HL-60/S4 treated with retinoic acid at 250 ng/mL for 4 days and 3 days (cell line): ENCODE results near the gene FZD4.
"Not testable (repeated sequence)": the region's sequence is repeated elsewhere in the genome, so short reads cannot be mapped to it uniquely, and the experiment has no call there.

Experiments
- in situ Hi-C: fragments of 300-500 bp; cut with MboI; formaldehyde crosslinking; loops from 2 replicates; pipeline ENCODE4 v1.7.0; 2022; ENCODE audit warnings: low sequenced_read_pairs

Gene FZD4

DNA sequence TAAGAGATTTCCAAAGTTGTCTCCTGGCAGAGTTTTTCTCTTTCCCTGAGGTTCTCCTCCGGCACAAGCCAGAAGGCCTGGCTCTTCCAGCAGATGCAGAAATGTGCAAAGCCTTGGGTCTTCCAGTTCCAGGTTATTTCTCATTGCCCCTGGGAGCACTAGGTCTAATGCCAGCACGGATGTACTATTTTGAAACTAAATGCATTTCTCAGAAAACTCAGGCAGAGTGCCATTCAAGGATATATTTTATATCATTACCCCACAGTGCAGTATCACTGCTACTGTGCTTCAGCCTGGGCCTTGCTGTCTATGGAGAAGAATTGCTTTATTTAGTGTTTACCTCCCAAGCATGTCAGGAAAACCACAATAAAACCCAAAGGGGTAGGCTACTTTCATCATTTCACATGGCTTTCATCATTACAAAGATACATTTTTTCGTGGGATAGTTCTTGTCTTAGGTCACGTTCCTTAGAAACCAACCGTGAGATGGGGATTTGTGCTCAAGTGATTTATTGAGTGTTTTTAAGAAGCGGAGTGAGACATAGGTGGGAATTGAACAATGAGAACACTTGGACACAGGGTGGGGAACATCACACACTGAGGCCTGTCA, 22.4 kb upstream of the FZD4 start:
- in situ Hi-C loops: no loop called here

GRCh38 chr11:86972734-86973133, 17.5 kb upstream of the FZD4 start:
- in situ Hi-C loops: no loop called here

GRCh38 chr11:86969258-86969657, 14.1 kb upstream of the FZD4 start:
- in situ Hi-C loops: no loop called here

DNA sequence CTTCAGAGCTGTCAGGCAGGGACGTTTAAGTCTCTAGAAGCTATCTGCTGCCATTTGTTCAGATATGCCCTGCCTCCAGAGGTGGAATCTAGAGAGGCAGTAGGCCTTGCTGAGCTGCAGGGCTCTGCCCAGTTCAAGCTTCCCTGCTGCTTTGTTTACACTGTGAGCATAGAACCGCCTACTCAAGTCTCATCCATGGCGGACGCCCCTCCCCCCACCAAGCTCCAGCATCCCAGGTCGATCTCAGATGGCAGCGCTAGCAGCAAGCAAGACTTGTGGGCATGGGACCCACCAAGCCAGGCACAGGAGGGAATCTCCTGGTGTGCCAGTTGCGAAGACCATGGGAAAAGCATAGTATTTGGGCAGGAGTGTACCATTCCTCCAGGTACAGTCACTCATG, 12.4 kb upstream of the FZD4 start:
- in situ Hi-C loops: not testable (repeated sequence)

DNA sequence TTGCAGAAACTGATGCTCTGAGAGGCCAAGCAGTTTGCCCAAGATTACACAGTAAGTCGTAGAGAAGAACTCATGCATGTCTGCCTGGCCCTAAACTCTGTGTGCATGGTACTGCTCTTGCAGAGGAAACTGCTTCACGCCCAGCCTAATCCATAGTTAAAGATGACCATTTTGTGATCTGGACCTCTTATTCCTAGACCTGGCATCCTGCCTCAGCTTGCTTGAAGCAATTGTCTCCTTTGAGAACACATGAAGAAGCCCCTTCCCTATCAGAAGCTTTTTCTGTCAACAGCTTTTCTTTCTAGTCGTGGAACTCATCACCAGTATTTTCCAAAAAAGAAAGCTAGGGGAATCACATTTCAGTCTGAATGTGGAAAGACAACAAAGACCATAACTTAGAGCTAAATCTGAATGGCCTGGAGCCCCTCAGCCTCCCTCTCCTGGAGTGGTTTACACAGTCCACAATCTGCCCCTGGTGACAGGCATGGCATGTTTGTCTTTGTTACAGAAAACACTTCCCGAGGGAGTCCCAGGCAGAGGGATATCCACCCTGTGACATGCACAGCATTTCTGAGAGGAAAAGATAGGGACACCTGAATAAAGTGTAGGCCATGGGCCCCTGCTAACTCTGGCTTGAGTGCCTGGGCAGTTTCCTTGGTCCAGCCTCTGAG, 2.9 kb upstream of the FZD4 start:
- in situ Hi-C loops: no loop called here

- in situ Hi-C loops: no loop called here
Observed at GRCh38 chr11:86956905-86957195, 1.7 kb upstream of the FZD4 start.

DNA sequence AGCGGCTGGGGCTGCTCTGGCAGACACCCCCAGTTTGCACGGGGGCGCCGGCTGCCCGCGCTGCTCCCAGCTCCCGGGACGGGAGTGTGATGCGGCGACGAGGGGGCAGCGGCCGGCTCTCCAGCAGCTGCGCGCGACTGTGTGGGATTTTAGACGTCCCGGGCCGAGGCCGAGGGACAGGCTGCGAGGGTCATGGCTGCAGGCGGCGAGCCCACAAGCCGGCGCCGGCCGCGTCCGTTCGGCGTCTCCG, 159 bp downstream of the FZD4 start:
- in situ Hi-C loops: no loop called here

DNA sequence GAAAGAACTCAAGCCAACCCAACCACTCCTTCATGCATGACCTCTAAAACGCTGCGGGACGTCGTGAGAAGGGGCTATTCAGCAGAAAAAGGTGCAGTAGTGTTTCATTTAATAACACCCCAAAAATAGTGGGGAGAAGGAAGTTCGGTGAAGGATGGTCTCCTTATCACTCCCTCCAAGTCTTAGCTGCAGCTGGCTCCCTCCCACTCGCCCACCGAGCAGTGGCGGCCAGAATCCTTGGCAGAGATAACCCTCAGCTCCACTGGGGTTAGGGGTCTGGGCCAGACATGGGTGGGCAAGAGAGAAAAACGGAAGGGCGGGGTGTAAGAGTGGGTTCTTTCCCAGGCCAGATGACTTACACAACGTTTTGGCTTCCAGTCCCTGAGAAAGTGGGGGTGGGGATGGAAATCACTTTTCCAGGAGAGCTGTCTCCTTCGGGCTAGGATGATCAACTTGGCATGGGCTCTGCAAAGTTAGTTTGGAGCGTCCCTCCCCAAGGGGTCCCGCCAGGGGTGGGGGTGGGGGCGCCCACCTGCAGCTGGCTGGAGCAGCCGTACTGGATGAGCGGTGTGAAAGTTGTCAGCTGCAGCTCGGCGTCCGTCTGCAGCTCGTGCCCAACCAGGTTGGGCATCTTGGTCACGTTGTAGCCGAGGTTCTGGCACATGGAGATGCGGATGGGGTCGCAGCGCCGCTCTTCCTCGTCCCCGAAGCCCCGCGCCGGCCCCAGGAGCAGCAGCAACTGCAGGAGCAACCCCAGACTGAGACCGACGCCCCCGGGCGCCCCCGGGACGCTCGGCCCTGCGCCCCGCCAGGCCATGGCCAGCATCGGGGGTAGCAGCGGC, 705 bp downstream of the FZD4 start:
- in situ Hi-C loops: no loop called here

DNA sequence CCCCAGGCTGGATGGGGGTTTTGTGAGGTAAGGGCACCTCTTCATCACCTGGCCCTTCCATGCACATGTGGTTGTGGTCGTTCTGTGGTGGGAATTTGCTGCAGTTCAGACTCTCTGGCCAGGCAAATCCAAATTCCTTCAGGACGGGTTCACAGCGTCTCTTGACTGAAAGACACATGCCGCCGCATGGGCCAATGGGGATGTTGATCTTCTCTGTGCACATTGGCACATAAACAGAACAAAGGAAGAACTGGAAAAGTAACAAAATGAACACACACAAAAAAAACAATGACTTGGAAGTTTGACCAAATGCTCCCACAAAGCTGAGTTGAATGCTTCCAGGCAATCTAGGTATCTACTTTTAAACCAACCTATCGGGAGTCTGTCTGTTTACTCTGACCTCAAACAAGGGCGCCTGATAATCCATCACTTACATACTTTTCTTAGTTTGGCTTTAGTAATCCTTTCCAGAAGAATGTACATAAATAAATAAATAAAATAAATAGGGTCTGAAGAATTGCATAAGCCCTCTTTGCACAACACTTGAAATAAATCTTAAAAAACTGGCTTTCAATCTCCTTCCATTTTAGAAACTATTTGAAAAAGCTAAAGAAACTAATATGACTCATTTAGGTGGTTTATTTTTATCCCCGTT, 2.8 kb downstream of the FZD4 start:
- in situ Hi-C loops: no loop called here

DNA sequence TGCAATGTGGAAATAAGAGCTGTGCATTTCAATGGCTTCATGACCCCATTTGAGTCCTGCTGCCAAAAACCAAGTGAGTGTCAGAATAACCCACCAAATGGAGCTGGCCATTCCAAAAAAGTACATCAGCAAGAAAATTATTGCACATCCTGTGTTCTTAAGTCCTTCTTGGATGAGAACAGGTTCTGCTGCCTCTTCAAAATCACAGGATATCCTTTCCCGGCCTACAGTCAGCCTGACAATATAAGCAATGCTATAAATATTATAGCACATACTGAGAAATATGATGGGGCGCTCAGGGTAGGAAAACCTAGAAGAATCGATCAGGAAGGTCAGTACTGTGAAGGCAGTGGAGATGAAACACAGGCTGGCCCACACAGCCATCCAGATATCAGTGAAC, 3.5 kb downstream of the FZD4 start:
- in situ Hi-C loops: no loop called here

- in situ Hi-C loops: no loop called here
Observed at GRCh38 chr11:86950661-86950995, 4.6 kb downstream of the FZD4 start.

GRCh38 chr11:86949995-86950660, 5.1 kb downstream of the FZD4 start:
- in situ Hi-C loops: loop anchor here (25.0 kb wide), 1 partner anchor 337 kb away; no protein-coding TSS in a partner anchor

DNA sequence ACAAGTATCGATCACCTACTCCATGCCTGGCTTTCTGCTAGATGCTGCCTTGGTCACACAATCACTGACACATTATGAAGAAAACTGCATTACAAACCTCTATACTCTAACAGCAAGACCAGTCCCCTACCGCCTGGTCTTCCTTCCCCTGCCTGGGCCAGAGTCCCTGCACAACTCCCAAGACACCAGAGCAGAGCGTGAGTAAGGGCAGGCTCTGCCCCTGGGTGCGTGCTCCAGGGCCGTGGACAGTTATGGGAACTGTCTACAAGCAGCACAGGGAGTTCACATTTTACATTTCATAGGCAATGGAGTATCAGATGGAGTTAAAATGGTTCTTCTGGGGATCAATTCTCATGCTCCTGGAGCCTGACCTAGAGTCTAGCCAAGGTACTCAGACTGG, 6.5 kb downstream of the FZD4 start:
- in situ Hi-C loops: loop anchor here (25.0 kb wide), 1 partner anchor 339 kb away; no protein-coding TSS in a partner anchor

GRCh38 chr11:86947541-86947940, 7.7 kb downstream of the FZD4 start:
- in situ Hi-C loops: loop anchor here (25.0 kb wide), 1 partner anchor 340 kb away; no protein-coding TSS in a partner anchor

DNA sequence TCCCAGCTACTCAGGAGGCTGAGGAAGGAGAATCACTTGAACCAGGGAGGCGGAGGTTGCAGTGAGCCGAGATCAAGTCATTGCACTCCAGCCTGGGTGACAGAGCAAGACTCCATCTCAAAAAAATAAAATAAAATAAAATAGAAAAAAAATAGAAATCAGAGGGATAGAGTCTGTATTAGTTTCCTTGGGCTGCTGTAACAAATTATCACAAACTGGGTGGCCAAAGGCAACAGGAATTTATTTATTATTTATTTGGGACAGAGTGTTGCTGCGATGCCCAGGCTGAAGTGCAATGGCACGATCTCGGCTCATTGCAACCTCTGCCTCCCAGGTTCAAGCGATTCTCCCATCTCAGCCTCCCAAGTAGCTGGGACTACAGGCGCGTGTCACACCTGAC, 11.7 kb downstream of the FZD4 start:
- in situ Hi-C loops: loop anchor here (25.0 kb wide), 1 partner anchor 344 kb away; no protein-coding TSS in a partner anchor

GRCh38 chr11:86941871-86942599, 13.2 kb downstream of the FZD4 start:
- in situ Hi-C loops: loop anchor here (25.0 kb wide), 1 partner anchor 345 kb away; no protein-coding TSS in a partner anchor

- in situ Hi-C loops: loop anchor here (25.0 kb wide), 1 partner anchor 346 kb away; no protein-coding TSS in a partner anchor
Observed at GRCh38 chr11:86941077-86941870, 13.9 kb downstream of the FZD4 start.

GRCh38 chr11:86940122-86940777, 14.9 kb downstream of the FZD4 start:
- in situ Hi-C loops: loop anchor here (25.0 kb wide), 1 partner anchor 347 kb away; no protein-coding TSS in a partner anchor
